ENCODE measurements around the gene ZFP42. TPM values are rescaled to one million over a fixed set of nuclear protein-coding genes. Genes with fewer than 3 reads are reported as not detected.
"Not testable (repeated sequence)": the region's sequence is repeated elsewhere in the genome, so short reads cannot be mapped to it uniquely, and the experiment has no call there.

The ZFP42 gene
- total and polyA plus RNA-seq, 9 donors: under 0.01 to 0.40 (median 0.10) TPM

GRCh38 chr4:187997991-187998390, 2.4 kb downstream of the ZFP42 start:
- not testable (repeated sequence) for H3K36me3 ChIP-seq (ENCODE audit: control insufficient read depth, insufficient read depth, low read length); DNase-seq; H3K4me3 ChIP-seq (ENCODE audit: low read length); H3K4me1 ChIP-seq (ENCODE audit: control insufficient read depth, insufficient read depth, low read length); H3K9me3 ChIP-seq (replicated peaks; ENCODE audit: control insufficient read depth, low read depth, low read length); H3K27ac ChIP-seq (ENCODE audit: low read length)
- 82% methylated on average over 8 of the region's 15 CpGs for WGBS (ENCODE audit: insufficient coverage)
- peaks cover 12% of the 10 kb centered on the region for H3K27me3 ChIP-seq (ENCODE audit: control insufficient read depth, insufficient read depth, low read length)

GRCh38 chr4:187999406-187999932, 3.9 kb downstream of the ZFP42 start:
- WGBS (ENCODE audit: insufficient coverage): 56% methylated on average over 2 of the region's 2 CpGs
- no peaks in the 10 kb centered on the region for H3K4me1 ChIP-seq (ENCODE audit: control insufficient read depth, insufficient read depth, low read length)
- no peak for DNase-seq
- H3K27ac ChIP-seq (ENCODE audit: low read length): no peak overlapping the region
- H3K4me3 ChIP-seq (ENCODE audit: low read length): no peak overlapping the region
- peaks cover 12% of the 10 kb centered on the region for H3K27me3 ChIP-seq (ENCODE audit: control insufficient read depth, insufficient read depth, low read length)
- peaks cover 4% of the 10 kb centered on the region for H3K9me3 ChIP-seq (replicated peaks; ENCODE audit: control insufficient read depth, low read depth, low read length)
- no peaks in the 10 kb centered on the region for H3K36me3 ChIP-seq (ENCODE audit: control insufficient read depth, insufficient read depth, low read length)

- no CpG with 5 or more reads among the region's 2 CpGs for WGBS (ENCODE audit: insufficient coverage)
- Histone ChIP-seq H3K4me3 (ENCODE audit: low read length) (no peak overlapping the region), H3K27ac (ENCODE audit: low read length) (no peak overlapping the region), H3K4me1 (ENCODE audit: control insufficient read depth, insufficient read depth, low read length) (no peaks in the 10 kb centered on the region), H3K27me3 (ENCODE audit: control insufficient read depth, insufficient read depth, low read length) (no peaks in the 10 kb centered on the region), H3K36me3 (ENCODE audit: control insufficient read depth, insufficient read depth, low read length) (no peaks in the 10 kb centered on the region), H3K9me3 (replicated peaks; ENCODE audit: control insufficient read depth, low read depth, low read length) (no peaks in the 10 kb centered on the region)
- no peak for DNase-seq
Observed at GRCh38 chr4:188002323-188002722, 6.8 kb downstream of the ZFP42 start.

GRCh38 chr4:188002751-188003150, 7.2 kb downstream of the ZFP42 start:
- WGBS (ENCODE audit: insufficient coverage): 90% methylated on average over 6 of the region's 7 CpGs
- Histone ChIP-seq H3K27ac (ENCODE audit: low read length) (no peak overlapping the region), H3K36me3 (ENCODE audit: control insufficient read depth, insufficient read depth, low read length) (no peaks in the 10 kb centered on the region), H3K4me1 (ENCODE audit: control insufficient read depth, insufficient read depth, low read length) (no peaks in the 10 kb centered on the region), H3K4me3 (ENCODE audit: low read length) (no peak overlapping the region), H3K9me3 (replicated peaks; ENCODE audit: control insufficient read depth, low read depth, low read length) (no peaks in the 10 kb centered on the region), H3K27me3 (ENCODE audit: control insufficient read depth, insufficient read depth, low read length) (no peaks in the 10 kb centered on the region)
- no peak for DNase-seq

GRCh38 chr4:188005561-188005960, 10.0 kb downstream of the ZFP42 start:
- Histone ChIP-seq H3K9me3 (replicated peaks; ENCODE audit: control insufficient read depth, low read depth, low read length) (no peaks in the 10 kb centered on the region), H3K4me1 (ENCODE audit: control insufficient read depth, insufficient read depth, low read length) (no peaks in the 10 kb centered on the region), H3K27ac (ENCODE audit: low read length) (no peak overlapping the region), H3K4me3 (ENCODE audit: low read length) (no peak overlapping the region), H3K36me3 (ENCODE audit: control insufficient read depth, insufficient read depth, low read length) (no peaks in the 10 kb centered on the region), H3K27me3 (ENCODE audit: control insufficient read depth, insufficient read depth, low read length) (no peaks in the 10 kb centered on the region)
- DNase-seq: no peak
- 60% methylated on average over 1 of the region's 3 CpGs for WGBS (ENCODE audit: insufficient coverage)

- 75% methylated on average over 4 of the region's 5 CpGs for WGBS (ENCODE audit: insufficient coverage)
- H3K27me3 ChIP-seq (ENCODE audit: control insufficient read depth, insufficient read depth, low read length): no peaks in the 10 kb centered on the region
- no peak overlapping the region for H3K4me3 ChIP-seq (ENCODE audit: low read length)
- H3K27ac ChIP-seq (ENCODE audit: low read length): no peak overlapping the region
- no peaks in the 10 kb centered on the region for H3K9me3 ChIP-seq (replicated peaks; ENCODE audit: control insufficient read depth, low read depth, low read length)
- no peak for DNase-seq
- H3K36me3 ChIP-seq (ENCODE audit: control insufficient read depth, insufficient read depth, low read length): no peaks in the 10 kb centered on the region
- H3K4me1 ChIP-seq (ENCODE audit: control insufficient read depth, insufficient read depth, low read length): no peaks in the 10 kb centered on the region
Observed at GRCh38 chr4:188006285-188006848, 10.8 kb downstream of the ZFP42 start.

GRCh38 chr4:188008377-188008776, 12.8 kb downstream of the ZFP42 start:
- WGBS (ENCODE audit: insufficient coverage): 80% methylated on average over 1 of the region's 8 CpGs

GRCh38 chr4:188012426-188012945, 16.9 kb downstream of the ZFP42 start:
- DNase-seq: no peak
- no peak overlapping the region for H3K27ac ChIP-seq (ENCODE audit: low read length)
- H3K4me3 ChIP-seq (ENCODE audit: low read length): no peak overlapping the region
- no peaks in the 10 kb centered on the region for H3K27me3 ChIP-seq (ENCODE audit: control insufficient read depth, insufficient read depth, low read length)
- no peaks in the 10 kb centered on the region for H3K4me1 ChIP-seq (ENCODE audit: control insufficient read depth, insufficient read depth, low read length)
- 20% methylated on average over 1 of the region's 7 CpGs for WGBS (ENCODE audit: insufficient coverage)
- H3K9me3 ChIP-seq (replicated peaks; ENCODE audit: control insufficient read depth, low read depth, low read length): no peaks in the 10 kb centered on the region
- no peaks in the 10 kb centered on the region for H3K36me3 ChIP-seq (ENCODE audit: control insufficient read depth, insufficient read depth, low read length)

More at GRCh38 chr4:188008377-188008776, 12.8 kb downstream of the ZFP42 start:
- Histone ChIP-seq H3K9me3 (replicated peaks; ENCODE audit: control insufficient read depth, low read depth, low read length) (no peaks in the 10 kb centered on the region), H3K27me3 (ENCODE audit: control insufficient read depth, insufficient read depth, low read length) (no peaks in the 10 kb centered on the region), H3K4me3 (ENCODE audit: low read length) (no peak overlapping the region), H3K4me1 (ENCODE audit: control insufficient read depth, insufficient read depth, low read length) (no peaks in the 10 kb centered on the region), H3K36me3 (ENCODE audit: control insufficient read depth, insufficient read depth, low read length) (no peaks in the 10 kb centered on the region), H3K27ac (ENCODE audit: low read length) (no peak overlapping the region)
- peak; percentile 19 for DNase-seq

GRCh38 chr4:188015025-188015940, 19.7 kb downstream of the ZFP42 start:
- Histone ChIP-seq H3K27ac (ENCODE audit: low read length) (no peak overlapping the region), H3K9me3 (replicated peaks; ENCODE audit: control insufficient read depth, low read depth, low read length) (no peaks in the 10 kb centered on the region), H3K27me3 (ENCODE audit: control insufficient read depth, insufficient read depth, low read length) (no peaks in the 10 kb centered on the region), H3K4me1 (ENCODE audit: control insufficient read depth, insufficient read depth, low read length) (no peaks in the 10 kb centered on the region), H3K36me3 (ENCODE audit: control insufficient read depth, insufficient read depth, low read length) (no peaks in the 10 kb centered on the region), H3K4me3 (ENCODE audit: low read length) (no peak overlapping the region)
- DNase-seq: no peak
- WGBS (ENCODE audit: insufficient coverage): 55% methylated on average over 6 of the region's 14 CpGs

- Histone ChIP-seq H3K27ac (ENCODE audit: low read length) (no peak overlapping the region), H3K36me3 (ENCODE audit: control insufficient read depth, insufficient read depth, low read length) (no peaks in the 10 kb centered on the region), H3K4me3 (ENCODE audit: low read length) (no peak overlapping the region), H3K9me3 (replicated peaks; ENCODE audit: control insufficient read depth, low read depth, low read length) (no peaks in the 10 kb centered on the region), H3K27me3 (ENCODE audit: control insufficient read depth, insufficient read depth, low read length) (no peaks in the 10 kb centered on the region), H3K4me1 (ENCODE audit: control insufficient read depth, insufficient read depth, low read length) (no peaks in the 10 kb centered on the region)
- WGBS (ENCODE audit: insufficient coverage): 24% methylated on average over 7 of the region's 7 CpGs
- DNase-seq: no peak
Observed at GRCh38 chr4:188016754-188017153, 21.2 kb downstream of the ZFP42 start.
